Chondrocyte (in vitro differentiated cells): ENCODE data around the gene FABP3. TPM values are rescaled to one million over a fixed set of nuclear protein-coding genes. Genes with fewer than 3 reads are reported as not detected.

Experiments used
- DNase-seq: peaks from one replicate; pipeline ENCODE4 v3.0.0; 2021; ENCODE audit warnings: mixed read lengths, low spot score
- H3K27ac Mint-ChIP-seq: one replicate; pipeline ENCODE4 v1.8.0; 2021; ENCODE audit warnings: mild to moderate bottlenecking, moderate library complexity, mixed read lengths; ENCODE audit not compliant: unreplicated experiment
- H3K27me3 Mint-ChIP-seq: 2 replicates; pipeline ENCODE4 v1.8.0; 2021; ENCODE audit warnings: low read depth, mixed read lengths
- H3K36me3 Mint-ChIP-seq: 2 replicates; pipeline ENCODE4 v1.8.0; 2021; ENCODE audit warnings: low read depth, mixed read lengths
- H3K4me1 Mint-ChIP-seq: 2 replicates; pipeline ENCODE4 v1.8.0; 2021; ENCODE audit warnings: low read depth, mild to moderate bottlenecking, mixed read lengths
- H3K4me3 Mint-ChIP-seq: one replicate; pipeline ENCODE4 v1.8.0; 2021; ENCODE audit warnings: mild to moderate bottlenecking, moderate library complexity, mixed read lengths; ENCODE audit not compliant: unreplicated experiment
- H3K9me3 Mint-ChIP-seq: 2 replicates; pipeline ENCODE4 v1.8.0; 2021; ENCODE audit warnings: low read depth, mixed read lengths
- CTCF ChIP-seq: fragments of 200-600 bp; sonication (generic); IDR thresholded peaks from 2 replicates; pipeline ENCODE4 v1.5.0; 2021; ENCODE audit warnings: antibody characterized with exemption, mild to moderate bottlenecking, moderate library complexity
- total RNA-seq: library from RNA; stranded (reverse); gene quantifications from 3 replicates; pipeline ENCODE4 v1.2.1, GENCODE V29; 2021

FABP3 gene
- total RNA-seq, 1 donor from 2014 or later = 81.4 TPM

DNA sequence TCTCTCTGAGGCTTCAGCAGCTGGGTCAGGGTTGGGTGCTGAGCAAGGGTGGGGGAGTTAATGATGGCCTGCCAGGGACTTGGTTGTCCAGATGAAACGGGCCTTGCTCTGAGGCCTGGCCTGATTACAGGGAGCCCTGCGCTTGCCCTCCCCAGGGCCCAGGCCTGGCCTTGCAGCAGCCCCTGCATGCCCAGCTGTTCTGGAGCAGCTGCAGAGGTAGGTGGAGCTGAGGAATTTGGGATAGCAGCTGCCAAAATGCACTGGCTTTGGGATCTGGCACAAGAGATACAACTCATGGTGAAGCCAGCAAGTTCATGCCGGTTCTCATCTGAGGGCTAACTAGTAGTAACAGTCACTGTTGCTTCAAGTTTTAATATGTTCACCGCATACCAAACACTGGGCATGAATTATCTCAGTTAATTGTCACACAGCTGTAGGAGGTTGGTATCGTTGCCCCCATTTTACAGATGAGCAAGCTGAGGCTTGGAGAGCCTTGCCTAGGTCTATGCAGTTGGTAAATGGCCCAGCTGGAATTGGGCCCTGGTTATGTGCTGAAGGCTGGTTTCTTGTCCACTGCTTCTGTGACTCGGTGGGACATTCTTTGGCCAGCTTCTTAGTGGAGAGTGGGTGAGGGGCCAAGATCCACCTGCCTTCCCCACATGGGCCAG, 32.8 kb upstream of the FABP3 start:
- Mint-ChIP-seq H3K36me3 (no peaks in the 10 kb centered on the region), H3K9me3 (no peaks in the 10 kb centered on the region), H3K4me1 (peaks cover 9% of the 10 kb centered on the region), H3K4me3 (no peak overlapping the region), H3K27me3 (peaks cover 8% of the 10 kb centered on the region), H3K27ac (no peak overlapping the region)
- no peak for TF ChIP-seq CTCF
- DNase-seq = no peak

GRCh38 chr1:31401241-31401640, 28.4 kb upstream of the FABP3 start:
- Mint-ChIP-seq H3K36me3 (no peaks in the 10 kb centered on the region), H3K4me1 (peaks cover 5% of the 10 kb centered on the region), H3K27me3 (no peaks in the 10 kb centered on the region), H3K9me3 (no peaks in the 10 kb centered on the region), H3K4me3 (no peak overlapping the region), H3K27ac (no peak overlapping the region)
- peak; percentile 44 for TF ChIP-seq CTCF
- no peak for DNase-seq

- DNase-seq = no peak
- no peaks in the 10 kb centered on the region for H3K36me3 Mint-ChIP-seq
- no peaks in the 10 kb centered on the region for H3K27me3 Mint-ChIP-seq
- TF ChIP-seq CTCF = no peak
- H3K27ac Mint-ChIP-seq = no peak overlapping the region
- no peak overlapping the region for H3K4me3 Mint-ChIP-seq
- H3K9me3 Mint-ChIP-seq = no peaks in the 10 kb centered on the region
- H3K4me1 Mint-ChIP-seq = peaks cover 5% of the 10 kb centered on the region
Measured at GRCh38 chr1:31400393-31400792, 27.5 kb upstream of the FABP3 start.

- no peaks in the 10 kb centered on the region for H3K27me3 Mint-ChIP-seq
- DNase-seq = no peak
- peaks cover 6% of the 10 kb centered on the region for H3K4me1 Mint-ChIP-seq
- no peak for TF ChIP-seq CTCF
- H3K36me3 Mint-ChIP-seq = no peaks in the 10 kb centered on the region
- no peak overlapping the region for H3K4me3 Mint-ChIP-seq
- H3K9me3 Mint-ChIP-seq = no peaks in the 10 kb centered on the region
- no peak overlapping the region for H3K27ac Mint-ChIP-seq
Measured at GRCh38 chr1:31399976-31400375, 27.1 kb upstream of the FABP3 start.

DNA sequence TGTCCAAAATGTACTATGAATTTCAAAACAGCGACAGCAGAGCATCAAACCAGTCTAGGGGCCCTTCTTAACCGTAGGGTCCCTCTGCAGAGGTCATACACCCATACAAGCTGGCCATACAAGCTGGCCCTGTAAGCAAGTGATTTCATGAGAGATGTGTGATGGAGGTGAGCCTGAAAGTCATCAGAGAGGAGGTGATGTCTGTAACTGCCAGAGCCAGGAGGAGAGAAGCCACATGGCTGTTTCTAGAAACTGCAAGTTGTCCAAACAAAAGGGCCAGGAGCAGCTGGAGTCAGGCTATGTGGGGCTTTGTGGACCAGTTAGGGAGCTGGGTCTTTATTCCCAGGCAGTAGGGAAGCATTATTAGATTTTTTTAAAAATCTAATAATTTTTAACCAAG, 25.4 kb upstream of the FABP3 start:
- Mint-ChIP-seq H3K4me3 (no peak overlapping the region), H3K36me3 (no peaks in the 10 kb centered on the region)

More for the DNA sequence above, 25.4 kb upstream of the FABP3 start:
- no peak overlapping the region for H3K27ac Mint-ChIP-seq
- no peak for TF ChIP-seq CTCF
- DNase-seq = no peak
- peaks cover 13% of the 10 kb centered on the region for H3K4me1 Mint-ChIP-seq
- no peaks in the 10 kb centered on the region for H3K9me3 Mint-ChIP-seq
- no peaks in the 10 kb centered on the region for H3K27me3 Mint-ChIP-seq
